Activated CD4-positive, alpha-beta T cell treated with anti-CD3 and anti-CD28 coated beads for 36 hours (primary cell): Measurements from ENCODE around the gene ALS2. TPM values are rescaled to one million over a fixed set of nuclear protein-coding genes. Genes with fewer than 3 reads are reported as not detected.

Source experiments
- ATAC-seq: fragments of 200-7000 bp; cut with Tn5 transposase; one replicate; pipeline ENCODE4 v1.10.0; 2021; ENCODE audit warnings: mild to moderate bottlenecking, moderate library complexity
- CTCF ChIA-PET: fragments of 350-600 bp; sonication (Branson Sonifier 250); formaldehyde crosslinking; loops from one replicate; lab custom pipeline; 2021; ENCODE audit warnings: antibody characterized with exemption; lab: Charles Lee
- POLR2A ChIA-PET: fragments of 350-600 bp; sonication (Branson Sonifier 250); formaldehyde crosslinking; loops from one replicate; lab custom pipeline; 2021; ENCODE audit warnings: antibody characterized with exemption, inconsistent platforms; lab: Charles Lee
- DNase-seq: peaks from one replicate; pipeline ENCODE4 v3.0.0-alpha.2; 2020
- H3K27ac Mint-ChIP-seq: one replicate; pipeline ENCODE4 v1.8.0; 2021; ENCODE audit warnings: mixed read lengths
- H3K27me3 Mint-ChIP-seq: one replicate; pipeline ENCODE4 v1.8.0; 2021; ENCODE audit warnings: mixed read lengths
- H3K36me3 Mint-ChIP-seq: one replicate; pipeline ENCODE4 v1.8.0; 2021; ENCODE audit warnings: low read depth, mixed read lengths
- H3K4me1 Mint-ChIP-seq: one replicate; pipeline ENCODE4 v1.8.0; 2021; ENCODE audit warnings: mixed read lengths
- H3K4me3 Mint-ChIP-seq: one replicate; pipeline ENCODE4 v1.8.0; 2021; ENCODE audit warnings: mild to moderate bottlenecking, moderate library complexity, mixed read lengths
- H3K9me3 Mint-ChIP-seq: one replicate; pipeline ENCODE4 v1.8.0; 2021; ENCODE audit warnings: low read depth, mixed read lengths
- intact Hi-C, 2 experiments: fragments of 100-400 bp; cut with DNase I in 1 of 2; cut with micrococcal nuclease in 1 of 2; formaldehyde crosslinking; loops; one replicate each; pipeline versions ENCODE4 v1.14.2 to v1.15.1; 2022 to 2024; cut with DNase I, micrococcal nuclease
- total RNA-seq, 2 experiments: library from RNA; stranded (reverse); gene quantifications; one replicate each; pipeline ENCODE4 v1.2.3, GENCODE V29; 2021

Gene ALS2
- total RNA-seq, 2 experiments from 2014 or later: 12.3 to 12.4 TPM

DNA sequence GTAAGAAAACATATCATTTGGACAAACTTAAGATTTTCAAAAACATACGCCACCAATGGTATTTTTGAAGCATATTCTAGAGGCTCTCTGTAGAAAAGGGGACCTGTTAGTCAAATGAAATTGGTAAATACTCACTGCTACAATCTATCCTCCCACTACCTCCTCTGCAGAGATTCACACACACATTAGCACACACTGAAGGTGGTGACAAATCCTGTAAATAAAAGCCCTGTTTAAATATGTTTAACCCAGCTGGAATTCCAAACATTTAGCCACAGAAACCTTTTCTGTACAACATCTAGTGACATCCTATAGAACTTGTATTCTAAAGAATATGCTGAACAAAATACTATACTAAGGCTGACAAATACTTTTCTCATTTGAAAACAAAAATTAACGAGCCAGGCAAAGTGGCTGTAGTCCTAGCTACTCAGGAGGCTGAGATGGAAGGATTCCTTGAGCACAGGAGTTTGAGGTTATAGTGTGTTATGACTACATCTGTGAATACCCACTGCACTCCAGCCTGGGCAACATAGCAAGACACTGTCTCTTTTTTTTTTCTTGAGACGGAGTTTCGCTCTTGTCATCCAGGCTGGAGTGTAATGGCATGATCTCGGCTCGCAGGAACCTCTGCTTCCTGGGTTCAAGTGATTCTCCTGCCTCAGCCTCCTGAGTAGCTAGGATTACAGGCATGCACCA lies 25.9 kb downstream of the ALS2 start:
- CTCF ChIA-PET: no interaction called here
- DNase-seq: no peak
- intact Hi-C loops: no loop called here

DNA sequence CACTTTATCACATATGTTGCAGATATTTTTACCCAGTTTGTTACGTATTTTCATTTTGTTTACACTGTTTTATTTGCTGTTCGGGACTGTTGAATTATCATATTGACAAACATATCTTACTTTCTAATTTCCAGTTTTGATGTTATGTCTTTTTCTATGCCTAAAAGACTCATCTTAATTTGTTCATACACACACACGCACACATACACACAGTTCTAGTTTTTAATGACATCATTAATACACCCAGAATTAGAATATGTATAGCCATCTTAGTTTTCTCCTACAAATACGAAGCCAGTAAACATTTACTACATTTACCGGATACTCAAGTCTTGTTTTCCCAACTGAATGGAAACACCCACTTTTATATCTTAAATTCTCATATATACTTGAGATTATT lies 29.2 kb downstream of the ALS2 start:
- H3K4me1 Mint-ChIP-seq: no peaks in the 10 kb centered on the region
- no peak overlapping the region for H3K27ac Mint-ChIP-seq
- ATAC-seq (no peak), DNase-seq (no peak)
- no peaks in the 10 kb centered on the region for H3K27me3 Mint-ChIP-seq
- no peaks in the 10 kb centered on the region for H3K9me3 Mint-ChIP-seq
- H3K36me3 Mint-ChIP-seq: no peaks in the 10 kb centered on the region
- ChIA-PET POLR2A (no interaction called here), CTCF (no interaction called here)
- no peak overlapping the region for H3K4me3 Mint-ChIP-seq
- intact Hi-C loops: no loop called here

More for the DNA sequence above, 25.9 kb downstream of the ALS2 start:
- H3K36me3 Mint-ChIP-seq: no peaks in the 10 kb centered on the region
- H3K27me3 Mint-ChIP-seq: no peaks in the 10 kb centered on the region
- no peaks in the 10 kb centered on the region for H3K9me3 Mint-ChIP-seq
- H3K27ac Mint-ChIP-seq: no peak overlapping the region
- ATAC-seq: no peak
- no peak overlapping the region for H3K4me3 Mint-ChIP-seq
- no peaks in the 10 kb centered on the region for H3K4me1 Mint-ChIP-seq
- POLR2A ChIA-PET: no interaction called here

DNA sequence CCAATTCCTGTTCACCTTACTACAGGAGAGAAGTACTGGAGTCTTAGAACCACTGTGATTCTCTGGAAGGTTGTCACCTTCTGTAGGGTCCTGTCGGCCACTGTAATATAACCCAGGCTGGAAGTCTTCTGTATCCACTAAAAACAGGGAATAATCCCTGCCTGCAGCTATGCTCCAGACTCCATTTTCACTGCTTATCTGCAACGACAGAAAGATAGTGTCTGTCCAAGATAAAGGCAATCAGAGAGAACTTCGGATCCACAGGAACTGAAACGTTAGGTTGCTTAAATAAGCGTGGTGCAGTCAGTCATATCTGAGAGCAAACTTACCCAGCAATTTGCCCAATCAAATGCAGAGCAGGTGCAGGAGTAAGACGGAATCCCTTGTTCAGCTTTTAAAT lies 34.2 kb downstream of the ALS2 start:
- no peaks in the 10 kb centered on the region for H3K9me3 Mint-ChIP-seq
- CTCF ChIA-PET: no interaction called here
- DNase-seq: no peak
- peaks cover 9% of the 10 kb centered on the region for H3K36me3 Mint-ChIP-seq
- no peak overlapping the region for H3K27ac Mint-ChIP-seq
- no peaks in the 10 kb centered on the region for H3K4me1 Mint-ChIP-seq
- H3K27me3 Mint-ChIP-seq: no peaks in the 10 kb centered on the region
- POLR2A ChIA-PET: no interaction called here
- intact Hi-C loops: no loop called here
- H3K4me3 Mint-ChIP-seq: no peak overlapping the region
- no peak for ATAC-seq

DNA sequence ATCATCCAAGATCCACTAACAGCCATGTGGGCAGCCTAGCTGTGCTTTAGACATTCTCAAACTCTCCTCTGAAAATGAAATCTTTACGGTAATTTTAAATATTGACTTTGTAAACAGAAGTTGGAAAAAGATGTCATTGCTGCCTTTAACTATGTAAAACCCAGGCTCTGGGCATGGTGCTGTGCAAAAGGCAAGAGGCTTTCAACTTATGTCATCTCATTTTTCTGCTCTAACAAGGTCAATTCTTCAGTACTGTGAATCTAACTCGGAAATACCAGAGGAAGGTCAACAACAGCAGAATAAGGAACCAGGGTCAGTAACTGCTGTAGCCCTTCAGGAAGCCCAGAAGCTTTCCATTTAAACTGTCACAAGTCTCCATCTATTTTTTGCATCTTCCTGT lies 45.2 kb downstream of the ALS2 start:
- Mint-ChIP-seq H3K36me3 (peaks cover 26% of the 10 kb centered on the region), H3K9me3 (peaks cover 4% of the 10 kb centered on the region), H3K4me1 (peaks cover 11% of the 10 kb centered on the region), H3K4me3 (no peak overlapping the region), H3K27ac (no peak overlapping the region), H3K27me3 (no peaks in the 10 kb centered on the region)
- intact Hi-C loops: no loop called here
- CTCF ChIA-PET: no interaction called here
- POLR2A ChIA-PET: no interaction called here
- ATAC-seq: no peak
- no peak for DNase-seq

DNA sequence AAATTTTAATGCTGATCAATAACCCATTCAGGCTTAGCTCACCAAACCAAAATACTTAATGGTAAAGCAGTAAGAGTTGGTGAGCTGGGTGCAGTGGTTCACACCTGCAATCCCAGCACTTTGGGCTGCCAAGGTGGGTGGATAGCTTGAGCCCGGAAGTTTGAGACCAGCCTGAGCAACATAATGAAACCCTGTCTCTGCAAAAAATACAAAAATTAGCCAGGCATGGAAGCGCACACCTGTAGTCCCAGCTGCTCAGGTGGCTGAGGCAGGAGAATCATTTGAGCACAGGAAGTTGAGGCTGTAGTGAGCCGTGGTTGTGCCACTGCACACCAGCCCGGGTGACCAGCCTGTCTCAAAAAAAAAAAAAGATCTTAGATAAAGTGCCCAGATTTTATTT lies 46.6 kb downstream of the ALS2 start:
- H3K4me3 Mint-ChIP-seq: no peak overlapping the region
- DNase-seq (no peak), ATAC-seq (no peak)
- peaks cover 12% of the 10 kb centered on the region for H3K4me1 Mint-ChIP-seq
- H3K9me3 Mint-ChIP-seq: peaks cover 4% of the 10 kb centered on the region
- intact Hi-C loops: no loop called here
- ChIA-PET CTCF (interaction anchor here (0.6 to 1.1 kb wide), 4 partner anchors 15 to 154 kb away, joined by 3 to 4 read pairs (median 4); no protein-coding TSS in a partner anchor), POLR2A (no interaction called here)
- no peak overlapping the region for H3K27ac Mint-ChIP-seq
- H3K27me3 Mint-ChIP-seq: no peaks in the 10 kb centered on the region
- peaks cover 27% of the 10 kb centered on the region for H3K36me3 Mint-ChIP-seq

DNA sequence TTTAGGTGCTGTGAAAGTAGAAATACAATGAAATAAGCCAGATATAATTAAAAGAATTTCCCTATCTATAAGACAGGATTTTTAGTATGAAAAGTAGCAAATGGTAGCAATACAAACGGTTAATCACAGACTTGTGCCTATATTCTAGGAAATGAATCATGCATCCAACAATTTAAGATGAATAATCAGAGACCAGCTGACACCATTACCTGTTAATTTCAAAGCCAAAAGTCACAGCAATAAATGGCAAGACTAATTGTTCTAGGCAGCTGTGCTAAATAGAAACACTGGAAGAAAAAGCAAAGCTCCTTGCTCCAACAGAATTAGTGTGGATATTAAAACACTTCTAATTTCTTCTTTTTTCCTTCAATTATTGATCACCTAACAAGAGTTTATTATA lies 47.2 kb downstream of the ALS2 start:
- peaks cover 28% of the 10 kb centered on the region for H3K36me3 Mint-ChIP-seq
- H3K9me3 Mint-ChIP-seq: peaks cover 4% of the 10 kb centered on the region
- H3K27me3 Mint-ChIP-seq: no peaks in the 10 kb centered on the region
- intact Hi-C loops: no loop called here
- DNase-seq (no peak), ATAC-seq (no peak)
- H3K4me3 Mint-ChIP-seq: no peak overlapping the region
- POLR2A ChIA-PET: no interaction called here
- H3K27ac Mint-ChIP-seq: no peak overlapping the region
- H3K4me1 Mint-ChIP-seq: peaks cover 12% of the 10 kb centered on the region
- CTCF ChIA-PET: interaction anchor here (0.7 to 1.1 kb wide), 3 partner anchors 15 to 35 kb away, joined by 3 to 4 read pairs (median 3); no protein-coding TSS in a partner anchor

DNA sequence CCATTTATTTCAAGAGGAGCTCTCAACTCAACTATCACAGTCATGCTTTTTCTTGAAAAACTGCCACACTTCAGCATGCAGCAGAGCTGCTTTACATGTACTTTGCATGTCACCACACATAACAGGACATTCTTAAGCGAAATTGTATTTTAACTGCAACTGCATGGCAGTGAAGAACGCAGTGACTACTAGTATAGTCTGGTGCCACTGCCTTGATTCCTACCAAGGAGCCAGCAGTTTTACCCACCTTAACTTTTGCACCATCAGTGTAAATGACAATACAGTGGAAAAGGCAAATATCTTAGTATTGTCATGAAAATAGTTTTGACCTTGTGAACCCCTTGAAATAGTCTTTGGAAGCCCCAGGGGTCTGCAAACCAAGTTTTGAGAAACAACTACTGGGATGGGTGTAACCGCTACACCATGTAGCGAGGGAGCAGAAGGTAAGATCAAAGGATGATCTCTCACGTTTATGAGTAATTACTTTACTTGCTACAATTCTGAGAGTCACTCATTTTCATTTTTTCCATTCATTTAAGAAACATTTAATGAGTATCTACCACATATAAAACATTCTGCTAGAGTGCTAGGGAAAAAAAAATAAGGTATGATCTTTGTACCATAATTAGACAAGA lies 50.0 kb downstream of the ALS2 start:
- POLR2A ChIA-PET: no interaction called here
- H3K9me3 Mint-ChIP-seq: no peaks in the 10 kb centered on the region
- H3K4me1 Mint-ChIP-seq: peaks cover 12% of the 10 kb centered on the region
- peak; percentile 96 for ATAC-seq
- DNase-seq: peak; percentile 30
- intact Hi-C loops: no loop called here
- no peak overlapping the region for H3K4me3 Mint-ChIP-seq
- H3K36me3 Mint-ChIP-seq: peaks cover 23% of the 10 kb centered on the region
- no peaks in the 10 kb centered on the region for H3K27me3 Mint-ChIP-seq
- CTCF ChIA-PET: no interaction called here
- no peak overlapping the region for H3K27ac Mint-ChIP-seq

DNA sequence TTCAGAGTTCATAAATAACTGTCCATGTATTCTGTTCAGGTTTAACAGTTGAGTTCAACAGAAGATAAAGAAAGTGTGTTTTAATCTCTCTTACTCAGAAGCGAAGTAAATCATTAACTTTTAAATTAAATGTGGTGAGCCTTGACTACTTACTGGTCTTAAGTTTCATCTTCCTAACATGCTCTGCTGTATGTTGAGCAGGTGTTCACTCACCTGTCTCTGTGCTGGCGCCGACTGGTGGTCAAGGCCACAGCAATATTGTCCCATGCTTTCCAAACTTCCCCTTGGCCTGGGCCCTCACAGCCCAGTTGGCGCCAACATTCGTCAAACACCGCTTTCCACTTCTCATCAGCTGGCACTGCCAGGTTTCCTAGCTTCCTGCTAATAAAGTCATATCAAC lies 65.3 kb downstream of the ALS2 start:
- H3K9me3 Mint-ChIP-seq: peaks cover 6% of the 10 kb centered on the region
- intact Hi-C loops: no loop called here
- H3K4me1 Mint-ChIP-seq: no peaks in the 10 kb centered on the region
- peaks cover 41% of the 10 kb centered on the region for H3K36me3 Mint-ChIP-seq
- H3K27me3 Mint-ChIP-seq: no peaks in the 10 kb centered on the region
- no peak overlapping the region for H3K4me3 Mint-ChIP-seq
- H3K27ac Mint-ChIP-seq: no peak overlapping the region
- no peak for ATAC-seq
- CTCF ChIA-PET: no interaction called here
- DNase-seq: no peak
- POLR2A ChIA-PET: no interaction called here

DNA sequence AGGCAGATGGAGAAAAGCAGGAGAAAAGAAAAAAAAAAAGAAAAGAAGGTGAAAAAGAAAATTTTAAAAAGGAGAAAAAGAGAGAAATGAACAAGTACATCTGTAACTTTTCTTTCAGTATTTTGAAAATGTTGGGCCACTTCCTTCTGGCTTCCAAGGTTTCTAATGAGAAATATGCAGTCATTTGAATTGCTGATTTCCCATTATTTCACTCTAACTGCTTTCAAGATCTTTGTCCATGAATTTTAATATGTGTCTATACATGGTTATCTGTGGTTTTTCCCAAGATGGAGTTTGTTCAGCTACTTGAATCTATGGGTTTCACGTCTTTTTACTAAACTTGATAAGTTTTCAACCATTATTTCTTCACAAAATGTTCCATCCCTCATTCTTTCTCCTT lies 68.0 kb downstream of the ALS2 start:
- no peak for ATAC-seq
- Mint-ChIP-seq H3K4me1 (no peaks in the 10 kb centered on the region), H3K36me3 (peaks cover 28% of the 10 kb centered on the region), H3K27me3 (no peaks in the 10 kb centered on the region), H3K4me3 (no peak overlapping the region), H3K27ac (no peak overlapping the region), H3K9me3 (no peaks in the 10 kb centered on the region)
- POLR2A ChIA-PET: no interaction called here
- CTCF ChIA-PET: interaction anchor here (0.7 kb wide), 1 partner anchor 153 kb away, joined by 3 read pairs; no protein-coding TSS in a partner anchor
- no peak for DNase-seq
- intact Hi-C loops: no loop called here

DNA sequence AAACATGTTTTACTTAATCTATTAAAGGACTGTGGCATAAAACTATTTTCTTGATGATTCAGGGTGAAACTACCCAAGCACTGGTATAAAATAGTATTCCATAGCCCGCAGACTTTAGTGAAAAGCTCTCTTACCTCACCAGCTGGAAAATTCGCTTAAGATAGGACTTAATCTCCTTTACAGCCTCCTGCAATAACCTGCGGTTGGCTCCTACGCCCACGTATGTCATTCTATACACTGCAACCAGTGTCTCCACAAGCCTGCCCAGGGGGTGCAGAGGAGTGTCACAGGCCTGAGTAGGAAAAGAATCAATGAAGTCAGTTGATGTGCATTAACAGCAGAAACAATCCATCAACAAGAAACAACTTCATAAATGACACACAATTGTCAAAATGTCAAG lies 71.0 kb downstream of the ALS2 start:
- ChIA-PET CTCF (interaction anchor here (0.6 to 1.1 kb wide), 6 partner anchors 8 to 784 kb away, joined by 3 to 4 read pairs (median 3); no protein-coding TSS in a partner anchor), POLR2A (interaction anchor here (0.6 kb wide), 1 partner anchor 13 kb away, joined by 4 read pairs; no protein-coding TSS in a partner anchor)
- no peak for ATAC-seq
- H3K4me3 Mint-ChIP-seq: no peak overlapping the region
- no peaks in the 10 kb centered on the region for H3K9me3 Mint-ChIP-seq
- no peak for DNase-seq
- no peak overlapping the region for H3K27ac Mint-ChIP-seq
- H3K36me3 Mint-ChIP-seq: peaks cover 17% of the 10 kb centered on the region
- H3K4me1 Mint-ChIP-seq: no peaks in the 10 kb centered on the region
- intact Hi-C loops: no loop called here
- no peaks in the 10 kb centered on the region for H3K27me3 Mint-ChIP-seq

DNA sequence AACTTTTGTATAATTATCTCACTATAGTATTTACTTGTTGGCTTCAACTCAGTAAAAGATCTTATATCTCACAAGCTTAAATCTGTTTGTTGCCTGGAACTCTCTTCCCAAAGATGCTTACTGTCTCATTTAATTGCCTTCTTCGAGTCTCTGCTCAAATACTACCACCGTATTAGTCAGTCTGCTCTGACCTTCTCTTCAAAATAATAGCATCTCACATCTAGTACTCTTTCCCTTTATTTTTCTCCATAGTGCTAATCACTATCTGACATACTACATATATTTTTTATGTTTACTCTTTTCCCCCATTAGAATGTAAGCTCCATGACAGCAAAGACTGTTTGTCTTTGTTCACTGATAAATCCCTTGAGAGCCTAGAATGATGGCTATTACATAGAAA lies 71.7 kb downstream of the ALS2 start:
- DNase-seq (no peak), ATAC-seq (no peak)
- CTCF ChIA-PET: interaction anchor here (0.6 to 1.0 kb wide), 3 partner anchors 9 to 347 kb away, joined by 3 read pairs; no protein-coding TSS in a partner anchor
- Mint-ChIP-seq H3K4me3 (no peak overlapping the region), H3K4me1 (no peaks in the 10 kb centered on the region), H3K27ac (no peak overlapping the region), H3K36me3 (peaks cover 13% of the 10 kb centered on the region), H3K9me3 (no peaks in the 10 kb centered on the region), H3K27me3 (no peaks in the 10 kb centered on the region)
- intact Hi-C loops: no loop called here
- POLR2A ChIA-PET: interaction anchor here (0.6 kb wide), 1 partner anchor 12 kb away, joined by 4 read pairs; no protein-coding TSS in a partner anchor

DNA sequence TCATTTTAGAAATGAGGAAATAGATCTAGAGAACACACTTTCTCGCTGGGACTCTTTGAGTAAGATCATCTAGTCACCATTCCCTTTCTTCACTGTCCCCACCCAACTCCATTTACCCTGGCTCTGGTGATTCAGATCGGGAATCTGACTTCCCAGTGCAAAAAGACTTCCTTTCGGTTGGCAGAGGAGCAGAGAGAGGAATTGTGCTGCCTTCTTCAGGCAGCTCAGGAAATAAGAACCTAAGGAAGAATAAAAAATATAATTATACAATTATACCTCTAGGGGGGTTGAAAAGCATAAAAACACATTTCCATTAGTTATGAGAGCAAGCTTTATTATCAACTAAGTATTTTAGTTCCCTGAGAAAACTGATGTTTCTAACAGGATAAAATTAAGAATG lies 73.0 kb downstream of the ALS2 start:
- ATAC-seq (no peak), DNase-seq (no peak)
- peaks cover 10% of the 10 kb centered on the region for H3K36me3 Mint-ChIP-seq
- no peaks in the 10 kb centered on the region for H3K27me3 Mint-ChIP-seq
- H3K4me3 Mint-ChIP-seq: no peak overlapping the region
- intact Hi-C loops: no loop called here
- ChIA-PET POLR2A (no interaction called here), CTCF (no interaction called here)
- H3K4me1 Mint-ChIP-seq: no peaks in the 10 kb centered on the region
- H3K9me3 Mint-ChIP-seq: no peaks in the 10 kb centered on the region
- H3K27ac Mint-ChIP-seq: no peak overlapping the region
